ENCODE data around the gene ACSF3. TPM values are rescaled to one million over a fixed set of nuclear protein-coding genes. Genes with fewer than 3 reads are reported as not detected.
"Not testable (repeated sequence)": the region's sequence is repeated elsewhere in the genome, so short reads cannot be mapped to it uniquely, and the experiment has no call there.

The ACSF3 gene
- total RNA-seq, 1 experiment from 2014 or later = 16.2 TPM

GRCh38 chr16:89055894-89056555 is 37.6 kb upstream of the ACSF3 start:
- no peak for DNase-seq (ENCODE audit: low read depth)

DNA sequence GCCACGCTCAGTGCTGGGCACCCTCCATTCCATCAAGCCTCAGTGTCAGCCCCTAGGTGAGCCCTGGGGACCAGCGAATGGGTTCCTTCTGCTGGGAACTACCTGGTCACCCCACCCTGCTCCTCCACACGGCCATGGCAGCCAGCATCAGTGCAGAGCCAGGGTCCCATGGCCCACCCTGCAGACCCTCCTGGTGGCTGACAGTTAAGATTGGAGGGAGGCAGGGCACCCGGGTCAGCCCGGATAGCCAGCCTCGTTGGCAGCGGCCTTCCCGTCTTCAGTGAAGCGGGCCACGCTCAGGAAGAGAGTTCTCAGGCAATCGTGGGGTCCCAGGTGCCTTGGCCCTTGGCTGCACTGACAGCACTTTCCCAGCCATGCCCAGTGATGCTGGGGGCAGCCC is 37.1 kb upstream of the ACSF3 start:
- no peak for DNase-seq (ENCODE audit: low read depth)

DNA sequence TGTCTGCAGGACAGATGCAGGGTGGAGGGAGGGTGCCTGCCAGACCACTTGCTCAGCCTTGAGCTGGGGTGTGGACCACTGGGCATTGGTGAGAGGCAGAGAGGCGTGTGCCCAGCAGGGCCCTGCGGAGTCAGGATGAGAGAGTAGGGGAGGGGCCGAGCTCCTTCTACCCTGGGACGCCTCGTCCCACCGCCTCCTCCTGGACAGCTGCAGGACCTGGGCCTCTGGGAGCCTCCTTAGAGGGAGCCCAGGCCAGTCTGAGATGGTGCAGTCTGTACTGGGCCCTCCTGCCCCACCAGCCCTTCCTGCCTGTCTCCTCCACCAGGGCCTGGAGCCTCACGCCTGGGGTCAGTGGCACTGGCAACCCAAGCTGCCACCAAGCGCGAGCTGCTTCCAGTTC is 35.9 kb upstream of the ACSF3 start:
- DNase-seq (ENCODE audit: low read depth) = no peak

DNA sequence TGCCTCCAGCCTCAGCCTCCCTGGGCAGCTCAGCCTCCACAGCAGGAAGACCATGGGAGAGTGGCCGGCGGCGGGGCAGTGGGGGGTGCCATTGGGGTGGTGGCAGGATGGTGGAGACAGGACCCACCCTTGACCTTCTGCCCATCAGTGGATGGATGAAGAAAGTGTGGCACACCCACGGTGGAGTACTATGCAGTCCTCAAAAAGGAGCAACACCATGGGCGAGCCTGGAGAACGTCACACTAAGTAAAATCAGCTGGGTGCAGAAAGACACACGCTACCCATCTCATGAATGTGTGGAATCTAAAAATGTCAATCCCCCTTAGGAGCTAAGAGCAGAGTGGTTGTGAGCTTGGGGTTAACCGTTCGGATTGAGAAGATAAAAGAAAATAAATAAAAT is 34.8 kb upstream of the ACSF3 start:
- no peak for DNase-seq (ENCODE audit: low read depth)

GRCh38 chr16:89060207-89060794 is 33.4 kb upstream of the ACSF3 start:
- DNase-seq (ENCODE audit: low read depth) = no peak

- no peak for DNase-seq (ENCODE audit: low read depth)
Measured at GRCh38 chr16:89061086-89061485, 32.6 kb upstream of the ACSF3 start.

GRCh38 chr16:89061590-89062380 is 31.9 kb upstream of the ACSF3 start:
- no peak for DNase-seq (ENCODE audit: low read depth)

GRCh38 chr16:89062389-89063345 is 31.0 kb upstream of the ACSF3 start:
- DNase-seq (ENCODE audit: low read depth) = no peak

DNA sequence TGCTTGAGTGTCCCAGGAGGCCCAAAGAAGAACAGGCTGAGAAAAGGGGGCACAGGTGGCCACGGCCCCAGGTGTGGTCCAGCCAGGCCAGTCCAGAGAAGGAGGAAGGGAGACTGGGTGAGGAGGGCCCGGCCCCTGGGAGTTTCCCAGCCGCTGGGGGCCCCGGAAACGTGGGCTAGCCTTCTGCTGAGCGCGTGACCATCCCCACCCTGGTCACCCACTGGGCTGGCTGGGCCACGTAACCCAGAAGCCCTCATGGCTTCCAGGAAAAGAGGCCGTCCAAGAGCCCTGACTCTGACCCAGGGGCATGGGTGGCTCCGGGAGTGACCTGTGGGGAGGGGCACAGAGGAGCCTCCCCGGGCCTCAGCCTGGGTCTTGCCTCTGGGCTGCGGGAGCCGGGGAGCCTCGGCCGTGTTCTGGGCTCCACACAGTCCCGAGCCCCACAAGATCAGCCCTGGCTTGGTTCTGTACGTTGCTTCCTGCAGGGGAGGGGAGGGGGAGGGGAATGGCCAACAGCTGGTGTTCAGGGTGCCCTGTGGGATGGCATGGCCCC is 29.8 kb upstream of the ACSF3 start:
- no peak for DNase-seq (ENCODE audit: low read depth)

GRCh38 chr16:89064606-89065457 is 28.8 kb upstream of the ACSF3 start:
- no peak for DNase-seq (ENCODE audit: low read depth)

- no peak for DNase-seq (ENCODE audit: low read depth)
Measured at GRCh38 chr16:89065458-89065822, 28.2 kb upstream of the ACSF3 start.

- no peak for DNase-seq (ENCODE audit: low read depth)
Measured at GRCh38 chr16:89066721-89067120, 26.9 kb upstream of the ACSF3 start.

- DNase-seq (ENCODE audit: low read depth) = no peak
Measured at GRCh38 chr16:89067677-89068443, 25.8 kb upstream of the ACSF3 start.

DNA sequence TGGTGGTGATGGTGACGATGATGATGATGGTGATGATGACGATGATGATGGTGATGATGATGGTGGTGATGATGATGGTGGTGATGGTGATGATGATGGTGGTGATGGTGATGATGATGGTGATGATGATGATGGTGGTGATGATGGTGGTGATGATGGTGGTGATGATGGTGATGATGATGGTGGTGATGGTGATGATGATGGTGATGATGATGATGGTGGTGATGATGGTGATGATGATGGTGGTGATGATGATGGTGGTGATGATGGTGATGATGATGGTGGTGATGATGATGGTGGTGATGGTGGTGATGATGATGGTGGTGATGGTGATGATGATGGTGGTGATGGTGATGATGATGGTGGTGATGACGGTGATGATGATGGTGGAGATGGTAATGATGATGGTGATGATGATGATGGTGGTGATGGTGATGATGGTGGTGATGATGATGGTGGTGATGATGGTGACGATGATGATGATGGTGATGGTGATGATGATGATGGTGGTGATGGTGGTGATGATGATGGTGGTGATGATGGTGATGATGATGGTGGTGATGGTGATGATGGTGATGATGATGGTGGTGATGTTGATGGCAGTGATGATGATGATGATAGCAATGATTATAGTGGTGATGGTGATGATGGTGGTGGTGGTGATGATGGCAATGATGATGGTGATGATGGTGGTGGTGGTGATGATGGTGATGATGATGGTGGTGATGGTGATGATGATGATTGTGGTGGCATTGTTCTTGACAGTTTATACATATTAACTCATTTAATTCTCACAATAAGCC is 24.6 kb upstream of the ACSF3 start:
- DNase-seq (ENCODE audit: low read depth) = not testable (repeated sequence)

GRCh38 chr16:89069920-89070319 is 23.7 kb upstream of the ACSF3 start:
- no peak for DNase-seq (ENCODE audit: low read depth)

DNA sequence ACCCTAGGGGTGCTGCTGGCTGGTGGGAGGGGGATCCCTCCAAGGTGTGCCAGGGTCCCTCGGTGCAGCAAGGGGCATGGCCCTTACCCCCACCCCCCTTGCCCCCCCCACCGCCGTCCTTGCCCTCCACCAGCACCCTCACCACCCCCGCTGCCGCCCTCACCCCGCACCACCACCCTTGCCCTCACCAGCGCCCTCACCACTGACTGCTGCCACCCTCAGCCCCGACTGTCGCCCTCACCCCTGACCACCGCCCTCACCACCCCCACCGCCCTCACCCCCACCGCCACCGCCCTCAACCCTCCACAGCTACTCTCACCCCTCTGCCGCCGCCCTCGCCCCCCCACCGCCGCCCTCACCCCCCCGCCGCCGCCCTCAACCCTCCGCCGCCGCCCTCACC is 23.1 kb upstream of the ACSF3 start:
- no peak for DNase-seq (ENCODE audit: low read depth)

- DNase-seq (ENCODE audit: low read depth) = no peak
Measured at GRCh38 chr16:89071686-89072547, 21.7 kb upstream of the ACSF3 start.

DNA sequence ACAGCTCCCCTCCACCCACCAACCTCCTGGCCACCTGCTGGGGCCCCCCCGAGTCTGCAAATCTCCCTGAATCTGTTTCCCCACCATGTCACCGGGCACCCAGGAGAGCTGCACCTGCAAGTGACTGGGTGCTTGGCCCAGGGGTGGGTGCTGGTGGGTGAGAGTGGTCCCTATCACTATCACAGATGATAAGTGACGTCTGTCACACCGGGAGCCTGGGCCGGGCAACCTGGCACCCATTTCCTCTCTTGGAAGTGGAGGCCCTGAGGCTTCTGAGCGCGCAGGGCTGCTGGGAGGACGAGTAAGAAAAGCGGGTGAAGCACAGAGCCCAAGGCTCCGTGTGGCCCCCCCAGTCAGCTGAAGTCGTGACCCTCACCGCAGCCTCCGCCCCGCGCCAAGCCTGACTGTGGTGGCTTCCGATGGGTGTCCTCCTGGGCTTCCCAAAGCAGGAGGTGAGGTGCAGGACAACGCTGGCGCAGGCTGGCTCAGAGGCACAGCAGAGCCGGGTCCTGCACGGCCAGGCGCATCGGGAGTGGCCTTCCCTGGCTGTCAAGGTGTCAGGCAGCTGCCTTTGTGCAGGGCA is 21.0 kb upstream of the ACSF3 start:
- no peak for DNase-seq (ENCODE audit: low read depth)
